Endothelial cell of hepatic sinusoid (primary cell): Measurements from ENCODE around the gene GOLGA3.
"Not testable (repeated sequence)": the region's sequence is repeated elsewhere in the genome, so short reads cannot be mapped to it uniquely, and the experiment has no call there.

Experiments
- in situ Hi-C: cut with HindIII; loops from 2 replicates; pipeline ENCODE4 v1.10.0; 2017; ENCODE audit warnings: low sequenced_read_pairs

GOLGA3 gene

DNA sequence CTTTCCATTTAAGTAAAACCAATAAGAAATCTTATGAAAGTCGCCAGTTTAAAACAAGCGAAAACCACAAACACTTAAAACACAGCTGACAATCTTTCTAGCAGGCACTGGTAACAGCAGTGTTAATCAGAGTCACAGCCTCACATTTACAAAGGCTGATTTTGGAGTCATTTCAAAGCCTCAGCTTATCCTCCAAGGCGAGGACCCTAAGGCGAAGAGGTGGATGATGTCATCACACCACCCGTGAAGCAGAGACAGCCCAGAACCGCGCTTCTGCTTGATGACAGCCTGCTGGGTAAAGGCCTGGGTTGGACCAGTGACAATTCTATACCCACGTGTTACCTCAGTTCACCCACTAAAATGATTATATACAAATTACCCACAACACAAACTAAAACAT, 10.1 kb downstream of the GOLGA3 start:
- in situ Hi-C loops = loop anchor here (5.0 kb wide), 1 partner anchor 101 kb away; no protein-coding TSS in a partner anchor

GRCh38 chr12:132814232-132814631, 14.4 kb downstream of the GOLGA3 start:
- in situ Hi-C loops = no loop called here

DNA sequence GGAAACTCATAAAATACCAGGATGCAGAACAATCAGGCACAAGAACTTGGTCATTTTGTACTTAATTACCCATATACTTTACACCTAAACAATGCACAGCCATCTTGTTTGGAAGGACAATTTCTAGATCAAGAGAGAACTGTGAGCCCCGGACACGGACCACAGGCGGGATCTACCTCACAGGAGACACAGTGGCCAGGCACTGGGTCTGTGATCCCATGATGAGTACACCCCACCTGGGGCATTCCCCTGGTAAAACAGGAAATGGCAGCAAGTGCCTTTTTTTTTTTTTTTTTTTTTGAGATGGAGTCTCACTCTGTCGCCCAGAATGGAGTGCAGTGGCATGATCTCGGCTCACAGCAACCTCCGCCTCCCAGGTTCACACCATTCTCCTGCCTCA, 15.2 kb downstream of the GOLGA3 start:
- in situ Hi-C loops = no loop called here

- in situ Hi-C loops = no loop called here
These were observed 15.9 kb downstream of the GOLGA3 start for GRCh38 chr12:132812631-132813305.

GRCh38 chr12:132809391-132809790, 19.3 kb downstream of the GOLGA3 start:
- in situ Hi-C loops = not testable (repeated sequence)

- in situ Hi-C loops = no loop called here
These were observed 21.2 kb downstream of the GOLGA3 start for GRCh38 chr12:132807295-132808092.

DNA sequence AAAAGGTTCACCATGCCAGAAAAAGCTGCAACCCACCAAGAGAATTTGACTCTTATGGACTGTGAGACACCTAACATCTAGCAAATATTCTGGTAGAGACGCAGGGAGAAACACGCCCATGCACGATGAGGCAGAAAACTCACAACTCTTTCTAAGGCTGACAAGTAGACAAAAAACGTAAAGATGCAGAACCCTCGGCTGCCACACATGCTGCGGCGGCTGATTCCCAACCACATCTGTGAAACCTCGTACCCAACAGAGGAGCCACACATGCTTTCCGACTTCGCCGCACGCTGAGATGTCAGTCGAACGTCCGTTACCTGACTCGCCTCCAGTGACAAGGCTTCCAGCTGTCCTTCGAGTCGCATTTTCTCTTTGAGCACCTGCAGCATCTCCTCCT, 21.8 kb downstream of the GOLGA3 start:
- in situ Hi-C loops = no loop called here

DNA sequence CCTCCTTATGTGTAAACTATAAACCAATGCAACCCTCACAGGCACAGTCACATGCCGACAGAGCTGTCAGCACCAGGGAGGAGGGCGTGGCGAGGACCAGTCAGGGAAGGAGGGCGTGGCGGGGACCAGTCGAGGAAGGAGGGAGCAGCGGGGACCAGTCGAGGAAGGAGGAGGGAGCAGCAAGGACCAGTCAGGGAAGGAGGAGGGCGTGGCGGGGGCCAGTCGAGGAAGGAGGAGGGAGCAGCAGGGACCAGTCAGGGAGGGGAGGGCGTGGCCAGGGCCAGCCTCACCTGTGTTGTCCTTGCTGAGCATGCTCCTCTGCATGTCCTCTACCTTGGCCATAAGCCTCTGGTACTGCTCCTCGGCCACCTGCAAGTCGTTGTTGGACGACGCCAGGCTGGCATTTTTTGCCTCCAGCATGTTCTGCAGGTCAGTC, 24.2 kb downstream of the GOLGA3 start:
- in situ Hi-C loops = no loop called here

DNA sequence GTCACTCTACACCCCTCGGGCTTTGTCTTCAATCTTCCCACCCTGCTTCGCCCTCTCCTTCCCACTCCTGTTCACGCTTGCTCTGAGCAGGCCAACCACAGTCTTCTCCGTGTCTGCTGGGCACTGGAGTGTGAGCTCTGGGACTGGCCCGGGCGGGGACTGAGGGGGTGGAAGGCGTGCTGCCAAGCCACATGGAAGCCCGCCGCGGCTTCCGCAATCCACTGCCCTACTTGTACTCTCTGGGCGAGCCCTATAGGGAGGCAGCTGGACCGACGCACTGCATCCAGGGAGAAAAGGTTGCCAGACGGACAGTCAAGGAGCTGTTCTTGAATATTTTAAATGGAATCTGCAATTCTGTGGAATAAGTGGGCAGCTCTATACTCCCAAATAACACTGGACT, 24.8 kb downstream of the GOLGA3 start:
- in situ Hi-C loops = no loop called here

GRCh38 chr12:132803125-132803524, 25.5 kb downstream of the GOLGA3 start:
- in situ Hi-C loops = no loop called here

DNA sequence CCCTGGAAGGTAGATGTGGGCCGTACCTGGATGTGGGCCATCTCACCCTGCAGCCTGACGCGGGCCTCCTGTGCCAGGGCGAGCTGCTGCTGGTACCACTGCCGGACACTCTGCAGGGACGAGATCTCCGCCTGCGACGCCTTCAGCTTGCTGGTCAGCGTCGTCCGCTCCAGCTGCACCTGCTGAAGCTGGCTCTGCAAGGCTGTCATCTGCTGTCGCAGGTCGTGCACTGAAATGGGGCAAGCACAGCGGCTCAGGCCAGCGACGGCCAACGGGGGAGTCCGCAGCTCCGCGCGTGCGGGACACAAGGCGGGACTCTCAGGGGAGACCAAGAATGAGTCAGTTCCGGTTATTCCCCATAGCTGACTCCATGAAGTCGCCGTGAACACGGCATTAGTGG, 26.9 kb downstream of the GOLGA3 start:
- in situ Hi-C loops = no loop called here

- in situ Hi-C loops = no loop called here
These were observed 29.8 kb downstream of the GOLGA3 start for GRCh38 chr12:132798836-132799235.

DNA sequence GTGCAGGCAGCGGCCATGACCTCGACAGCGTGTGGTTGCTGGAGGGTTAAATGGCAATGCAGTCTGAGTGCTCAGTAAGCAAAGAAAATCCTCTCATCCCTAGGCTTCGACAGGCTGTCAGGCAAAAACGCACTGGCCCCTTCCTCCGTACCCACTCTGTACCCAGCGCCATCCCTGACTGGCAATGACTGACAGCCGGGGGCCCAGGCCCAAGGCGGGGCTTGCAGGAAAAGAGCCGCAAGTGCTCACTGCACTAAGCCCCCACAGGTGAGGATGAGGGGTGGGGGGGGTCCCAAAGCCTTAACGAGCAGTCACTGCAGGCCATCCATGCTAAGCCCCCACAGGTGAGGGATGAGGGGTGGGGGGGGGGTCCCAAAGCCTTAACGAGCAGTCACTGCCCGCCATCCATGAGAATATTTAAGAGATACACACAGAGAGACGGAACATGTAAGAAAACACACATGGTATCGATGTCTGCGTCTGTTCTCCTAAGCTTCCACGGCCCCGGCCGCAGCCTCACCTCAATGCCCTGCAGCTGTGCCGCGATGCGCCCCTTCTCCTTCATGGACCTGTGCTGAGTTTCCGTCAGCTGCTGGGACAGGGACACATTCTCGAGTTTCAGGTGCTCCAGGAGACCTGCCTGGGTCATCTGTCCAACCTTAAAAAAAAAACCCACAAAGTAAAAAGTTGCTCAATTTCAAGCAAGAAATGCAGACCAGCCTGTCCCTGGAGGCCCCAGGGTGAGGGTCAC, 30.7 kb downstream of the GOLGA3 start:
- in situ Hi-C loops = no loop called here

DNA sequence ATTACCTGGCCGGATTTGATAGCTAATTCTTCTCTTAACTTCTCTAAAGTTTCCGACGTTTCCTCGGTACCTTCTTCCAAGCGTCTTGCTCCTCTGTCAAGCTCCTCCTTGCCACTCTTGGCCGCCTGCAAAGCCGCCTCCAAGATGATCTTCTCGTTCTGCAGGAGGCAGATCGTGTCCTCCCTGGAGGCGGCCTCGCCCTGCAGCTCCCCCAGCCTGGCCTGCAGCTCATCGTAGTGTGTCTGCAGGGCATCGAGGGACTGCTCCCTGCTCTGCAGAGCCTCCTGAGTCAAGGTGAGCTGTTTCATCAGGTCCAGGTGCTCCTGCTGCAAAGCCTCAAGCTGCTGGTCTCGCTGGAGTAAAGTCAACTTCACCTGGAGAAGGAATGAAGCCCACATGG, 32.8 kb downstream of the GOLGA3 start:
- in situ Hi-C loops = no loop called here

GRCh38 chr12:132791940-132792339, 36.7 kb downstream of the GOLGA3 start:
- in situ Hi-C loops = not testable (repeated sequence)

GRCh38 chr12:132789099-132789471, 39.6 kb downstream of the GOLGA3 start:
- in situ Hi-C loops = no loop called here

DNA sequence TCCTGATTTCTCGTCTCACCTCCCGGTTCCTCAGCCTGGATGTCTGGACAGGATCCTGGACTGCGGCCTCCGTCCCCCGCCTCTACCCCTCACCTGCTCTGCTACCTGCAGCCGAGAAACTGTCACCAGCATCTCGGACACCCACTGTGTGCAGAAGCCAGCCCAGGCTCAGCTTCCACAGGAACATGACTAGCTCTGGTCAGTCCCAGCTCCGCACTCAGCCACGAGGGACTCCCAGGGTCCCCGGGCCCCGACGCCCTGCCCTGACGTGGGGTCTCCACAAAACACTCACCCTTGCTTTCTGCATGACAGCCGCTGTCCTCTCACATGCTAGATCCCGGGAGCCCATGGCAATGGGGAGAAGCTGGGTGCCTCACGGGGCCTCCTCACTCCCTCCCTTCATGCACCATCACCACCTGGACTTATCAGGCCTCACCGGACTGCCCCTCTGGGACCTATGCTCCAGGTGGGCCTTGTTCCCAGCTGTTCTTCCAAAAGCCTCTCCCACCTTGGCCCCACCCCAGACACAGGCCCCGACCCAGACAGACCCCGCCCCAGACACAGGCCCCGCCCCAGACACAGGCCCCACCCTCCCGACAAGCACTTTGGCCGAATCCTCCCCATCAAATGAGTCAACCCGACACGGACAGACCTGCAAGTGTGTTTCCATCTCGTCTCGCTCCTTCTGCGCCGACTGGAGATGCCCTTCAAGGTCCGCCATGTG, 40.1 kb downstream of the GOLGA3 start:
- in situ Hi-C loops = no loop called here

- in situ Hi-C loops = no loop called here
These were observed 40.8 kb downstream of the GOLGA3 start for GRCh38 chr12:132787877-132788276.

- in situ Hi-C loops = no loop called here
These were observed 42.5 kb downstream of the GOLGA3 start for GRCh38 chr12:132786192-132786591.

DNA sequence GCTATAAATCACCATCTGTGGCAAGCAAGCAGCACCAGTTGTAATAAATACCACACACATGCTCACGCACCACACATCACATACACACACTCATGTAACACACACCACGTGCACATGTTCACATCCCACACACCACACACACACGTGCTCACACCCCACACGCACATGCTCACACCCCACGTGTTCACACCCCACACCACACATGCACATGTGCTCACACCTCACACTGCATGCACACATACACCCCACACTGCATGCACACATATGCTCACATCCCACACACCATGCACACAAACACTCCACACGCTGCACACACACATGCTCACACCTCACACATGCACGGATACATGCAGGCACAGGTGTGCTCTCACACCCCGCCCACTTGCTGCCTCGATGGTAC, 44.1 kb downstream of the GOLGA3 start:
- in situ Hi-C loops = no loop called here

DNA sequence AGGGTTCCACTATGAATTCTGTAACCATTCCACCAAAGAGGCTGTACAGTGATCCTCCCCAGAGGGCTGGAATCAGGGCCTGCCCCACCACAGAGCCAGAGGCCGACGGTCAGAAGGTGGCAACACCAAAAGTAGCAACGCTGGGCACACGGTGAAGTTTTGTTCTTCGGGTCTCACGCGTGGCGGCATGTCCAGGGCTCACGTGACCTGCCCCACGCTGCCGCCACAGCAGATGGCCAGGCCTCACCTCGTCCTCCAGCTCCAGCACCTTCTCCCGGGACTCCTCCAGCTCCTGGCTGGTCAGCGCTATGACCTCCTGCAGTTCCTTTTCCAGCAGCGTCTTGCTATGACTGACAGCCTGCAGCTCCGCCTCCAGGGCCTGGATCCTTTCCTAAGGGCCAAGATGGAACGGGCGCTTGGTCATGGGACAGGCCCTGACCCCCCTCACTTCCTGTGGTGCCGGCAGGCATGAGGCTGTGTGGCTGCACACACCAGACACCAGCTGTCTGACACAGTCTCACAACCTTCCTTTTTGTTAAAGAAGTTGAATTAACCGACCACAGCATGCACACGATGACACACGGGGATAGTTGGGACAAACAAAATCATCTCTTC, 44.6 kb downstream of the GOLGA3 start:
- in situ Hi-C loops = no loop called here
